ENCODE data around the gene INPP5F.

INPP5F gene

GRCh38 chr10:119834188-119834587 is 108.3 kb downstream of the INPP5F start:
- Histone ChIP-seq H3K36me3 (ENCODE audit: insufficient read depth, low read length) (peaks cover 96% of the 10 kb centered on the region), H3K79me2 (ENCODE audit: insufficient read depth, low read length) (no peaks in the 10 kb centered on the region), H3K4me1 (ENCODE audit: insufficient read depth, low read length, severe bottlenecking) (no peaks in the 10 kb centered on the region), H3K4me3 (ENCODE audit: low read depth, low read length, poor library complexity, severe bottlenecking) (no peak overlapping the region), H3K27ac (ENCODE audit: low read depth, low read length, poor library complexity, severe bottlenecking) (no peak overlapping the region), H4K20me1 (ENCODE audit: insufficient read depth, low read length) (no peaks in the 10 kb centered on the region), H3K9ac (ENCODE audit: low read length) (no peak overlapping the region), H3K9me2 (ENCODE audit: low read depth, low read length) (no peaks in the 10 kb centered on the region), H3K27me3 (ENCODE audit: insufficient read depth, low read length) (no peaks in the 10 kb centered on the region), H2AFZ (ENCODE audit: low read length) (no peak overlapping the region), H3K4me2 (ENCODE audit: low read length) (no peak overlapping the region), H3F3A (ENCODE audit: insufficient read depth, low read length) (no peaks in the 10 kb centered on the region), H3K9me3 (ENCODE audit: low read length) (no peaks in the 10 kb centered on the region)
- TF ChIP-seq EZH2 (IDR thresholded peaks at IDR 0.05; ENCODE audit: borderline replicate concordance, low read length) = no peak
- TF ChIP-seq CTCF (IDR thresholded peaks at IDR 0.05; ENCODE audit: low read length) = no peak

- H3K27ac ChIP-seq (ENCODE audit: low read depth, low read length, poor library complexity, severe bottlenecking) = no peak overlapping the region
- H3K27me3 ChIP-seq (ENCODE audit: insufficient read depth, low read length) = no peaks in the 10 kb centered on the region
- no peak overlapping the region for H3K4me2 ChIP-seq (ENCODE audit: low read length)
- H3K9me2 ChIP-seq (ENCODE audit: low read depth, low read length) = no peaks in the 10 kb centered on the region
- no peak overlapping the region for H2AFZ ChIP-seq (ENCODE audit: low read length)
- no peaks in the 10 kb centered on the region for H3K9me3 ChIP-seq (ENCODE audit: low read length)
- H3K4me1 ChIP-seq (ENCODE audit: insufficient read depth, low read length, severe bottlenecking) = no peaks in the 10 kb centered on the region
- H4K20me1 ChIP-seq (ENCODE audit: insufficient read depth, low read length) = no peaks in the 10 kb centered on the region; the same call in 1 of the 2 replicates
- no peak overlapping the region for H3K9ac ChIP-seq (ENCODE audit: low read length)
- no peak overlapping the region for H3K4me3 ChIP-seq (ENCODE audit: low read depth, low read length, poor library complexity, severe bottlenecking)
- no peaks in the 10 kb centered on the region; the same call in 1 of the 2 replicates for H3F3A ChIP-seq (ENCODE audit: insufficient read depth, low read length)
- H3K79me2 ChIP-seq (ENCODE audit: insufficient read depth, low read length) = no peaks in the 10 kb centered on the region
- TF ChIP-seq CTCF (IDR thresholded peaks at IDR 0.05; ENCODE audit: low read length) = no peak
- peaks cover 94% of the 10 kb centered on the region for H3K36me3 ChIP-seq (ENCODE audit: insufficient read depth, low read length)
These were observed 119.8 kb downstream of the INPP5F start for GRCh38 chr10:119845656-119846055.

GRCh38 chr10:119849031-119849789 is 123.4 kb downstream of the INPP5F start:
- Histone ChIP-seq H3K4me1 (ENCODE audit: insufficient read depth, low read length, severe bottlenecking) (no peaks in the 10 kb centered on the region), H4K20me1 (ENCODE audit: insufficient read depth, low read length) (no peaks in the 10 kb centered on the region; the same call in 1 of the 2 replicates), H3K9me3 (ENCODE audit: low read length) (no peaks in the 10 kb centered on the region), H3F3A (ENCODE audit: insufficient read depth, low read length) (no peaks in the 10 kb centered on the region; the same call in 1 of the 2 replicates), H3K9ac (ENCODE audit: low read length) (no peak overlapping the region), H3K27me3 (ENCODE audit: insufficient read depth, low read length) (no peaks in the 10 kb centered on the region), H3K9me2 (ENCODE audit: low read depth, low read length) (no peaks in the 10 kb centered on the region), H3K4me3 (ENCODE audit: low read depth, low read length, poor library complexity, severe bottlenecking) (no peak overlapping the region), H3K4me2 (ENCODE audit: low read length) (no peak overlapping the region), H3K27ac (ENCODE audit: low read depth, low read length, poor library complexity, severe bottlenecking) (no peak overlapping the region), H3K79me2 (ENCODE audit: insufficient read depth, low read length) (no peaks in the 10 kb centered on the region), H3K36me3 (ENCODE audit: insufficient read depth, low read length) (peaks cover 85% of the 10 kb centered on the region), H2AFZ (ENCODE audit: low read length) (no peak overlapping the region)
- TF ChIP-seq CTCF (IDR thresholded peaks at IDR 0.05; ENCODE audit: low read length) = no peak
- TF ChIP-seq EZH2 (IDR thresholded peaks at IDR 0.05; ENCODE audit: borderline replicate concordance, low read length) = no peak
